ENCODE results near the gene RPA1. TPM values are rescaled to one million over a fixed set of nuclear protein-coding genes. Genes with fewer than 3 reads are reported as not detected.

RPA1 gene
- total RNA-seq: 72.0 TPM
- long read RNA-seq, full-length matches to known transcripts: 105 of 119 reads
- long read RNA-seq, partial matches to known transcripts: 8 of 119 reads
- long read RNA-seq, other reads (novel, unspliced or antisense): 6 of 119 reads

GRCh38 chr17:1829592-1830257 is at the start of gene RPA1, which contains the start of gene SMYD4:
Gene RPA1 (plus strand): TSS chr17:1830005. CDS start chr17:1830094, 89 bp downstream.
Gene SMYD4 (minus strand): TSS chr17:1829902. CDS start chr17:1827994, 1,908 bp downstream.
- H3K4me3 ChIP-seq: peak within 1 kb of the TSS; percentile 75
- no peaks in the 10 kb centered on the region for H3K9me3 ChIP-seq (replicated peaks)
- peaks cover 27% of the 10 kb centered on the region for H3K36me3 ChIP-seq
- DNase-seq: peak; percentile 91
- TF ChIP-seq CTCF (IDR thresholded peaks at IDR 0.05; ENCODE audit: borderline replicate concordance): no peak
- H3K27me3 ChIP-seq (ENCODE audit: low read depth): no peaks in the 10 kb centered on the region
- H3K27ac ChIP-seq (replicated peaks): peak within 1 kb of the TSS; percentile 78
- peaks cover 32% of the 10 kb centered on the region for H3K4me1 ChIP-seq
- intact Hi-C loops (cut with micrococcal nuclease): no loop called here

GRCh38 chr17:1782171-1782567 is 47.6 kb upstream of the RPA1 start:
- Histone ChIP-seq H3K9me3 (replicated peaks) (no peaks in the 10 kb centered on the region), H3K4me1 (peaks cover 63% of the 10 kb centered on the region), H3K36me3 (peaks cover 33% of the 10 kb centered on the region), H3K27me3 (ENCODE audit: low read depth) (no peaks in the 10 kb centered on the region), H3K27ac (replicated peaks) (peak overlapping the region; percentile 92), H3K4me3 (peak overlapping the region; percentile 43)
- intact Hi-C loops (cut with micrococcal nuclease): loop anchor here (5.0 kb wide), 1 partner anchor 60 kb away; the partner anchor contains the start of gene WDR81
- no peak for DNase-seq
- no peak for TF ChIP-seq CTCF (IDR thresholded peaks at IDR 0.05; ENCODE audit: borderline replicate concordance)

GRCh38 chr17:1783271-1783670 is 46.5 kb upstream of the RPA1 start:
- Histone ChIP-seq H3K36me3 (peaks cover 23% of the 10 kb centered on the region), H3K4me1 (peaks cover 72% of the 10 kb centered on the region), H3K27me3 (ENCODE audit: low read depth) (no peaks in the 10 kb centered on the region), H3K4me3 (peak overlapping the region; percentile 43), H3K27ac (replicated peaks) (peak overlapping the region; percentile 92), H3K9me3 (replicated peaks) (no peaks in the 10 kb centered on the region)
- intact Hi-C loops (cut with micrococcal nuclease): loop anchor here (5.0 kb wide), 1 partner anchor 61 kb away; the partner anchor contains the start of gene WDR81
- no peak for DNase-seq
- TF ChIP-seq CTCF (IDR thresholded peaks at IDR 0.05; ENCODE audit: borderline replicate concordance): no peak

- no peaks in the 10 kb centered on the region for H3K27me3 ChIP-seq (ENCODE audit: low read depth)
- peak; percentile 79 for TF ChIP-seq CTCF (IDR thresholded peaks at IDR 0.05; ENCODE audit: borderline replicate concordance)
- intact Hi-C loops (cut with micrococcal nuclease): loop anchor here (5.0 kb wide), 1 partner anchor 62 kb away; the partner anchor contains the start of gene WDR81
- peaks cover 72% of the 10 kb centered on the region for H3K4me1 ChIP-seq
- peak overlapping the region; percentile 92 for H3K27ac ChIP-seq (replicated peaks)
- peaks cover 17% of the 10 kb centered on the region for H3K36me3 ChIP-seq
- no peaks in the 10 kb centered on the region for H3K9me3 ChIP-seq (replicated peaks)
- peak; percentile 75 for DNase-seq
- H3K4me3 ChIP-seq: peak overlapping the region; percentile 43
These were observed 45.8 kb upstream of the RPA1 start for GRCh38 chr17:1783834-1784611.

GRCh38 chr17:1785930-1786329 is 43.9 kb upstream of the RPA1 start:
- H3K9me3 ChIP-seq (replicated peaks): no peaks in the 10 kb centered on the region
- intact Hi-C loops (cut with micrococcal nuclease): no loop called here
- H3K4me3 ChIP-seq: no peak overlapping the region
- peak; percentile 52 for DNase-seq
- TF ChIP-seq CTCF (IDR thresholded peaks at IDR 0.05; ENCODE audit: borderline replicate concordance): no peak
- peaks cover 70% of the 10 kb centered on the region for H3K4me1 ChIP-seq
- H3K36me3 ChIP-seq: peaks cover 15% of the 10 kb centered on the region
- peak overlapping the region; percentile 84 for H3K27ac ChIP-seq (replicated peaks)
- H3K27me3 ChIP-seq (ENCODE audit: low read depth): no peaks in the 10 kb centered on the region

Data from left ventricle myocardium inferior (tissue), 1 donor.